SK-N-SH (cell line): ENCODE data around the gene CHCHD1. TPM values are rescaled to one million over a fixed set of nuclear protein-coding genes. Genes with fewer than 3 reads are reported as not detected.
A peak's percentile ranks its signal among the peaks of the same experiment; 100 is the strongest.

Experiments used
- CTCF ChIA-PET: fragments of 300-600, 350-600 bp; formaldehyde crosslinking; extraction: SDS; loops from one replicate; lab custom pipeline; 2021; lab: Yijun Ruan, JAX
- POLR2A ChIA-PET: fragments of 350-600 bp; sonication (Branson Sonifier 250); formaldehyde crosslinking; extraction: SDS; loops from one replicate; lab custom pipeline; 2020; ENCODE audit warnings: antibody characterized with exemption, inconsistent platforms; lab: Yijun Ruan, JAX
- DNase-seq: peaks from one replicate; pipeline ENCODE4 v3.0.0; 2012
- H2AFZ ChIP-seq: fragments of 200-600 bp; sonication (generic); 2 replicates; pipeline ENCODE4 v1.8.1; 2016; ENCODE audit warnings: antibody characterized with exemption, mild to moderate bottlenecking, low read depth
- H3F3A ChIP-seq: fragments of 200-600 bp; sonication (generic); replicated peaks from 2 replicates; pipeline ENCODE3; 2016; ENCODE audit warnings: antibody characterized with exemption, mild to moderate bottlenecking; ENCODE audit not compliant: insufficient read depth
- H3K27ac ChIP-seq, 2 experiments: fragments of 200-500 bp in 1 of 2; fragments of 200-600 bp in 1 of 2; sonication (Bioruptor generic) in 1 of 2; sonication (generic), shearing (Covaris generic) in 1 of 2; 2 replicates each; pipeline versions ENCODE4 v1.5.1 to v1.6.1; 2014 to 2016; ENCODE audit warnings: low read depth in 2 of 2, inconsistent platforms in 1 of 2, low read length in 1 of 2, mild to moderate bottlenecking in 1 of 2, mixed read lengths in 1 of 2
- H3K27me3 ChIP-seq: fragments of 200-600 bp; sonication (generic), shearing (Covaris generic); 2 replicates; pipeline ENCODE4 v1.6.1; 2016; ENCODE audit warnings: mixed run types; ENCODE audit not compliant: insufficient read depth
- H3K36me3 ChIP-seq, 2 experiments: fragments of 200-500 bp in 1 of 2; fragments of 200-600 bp in 1 of 2; sonication (Bioruptor generic) in 1 of 2; sonication (generic) in 1 of 2; replicated peaks in 1 of 2; 2 replicates each; pipeline versions ENCODE3 to v1.5.1; 2014 to 2016; ENCODE audit warnings: low read length in 1 of 2, mild to moderate bottlenecking in 1 of 2; ENCODE audit not compliant: insufficient read depth in 2 of 2, control insufficient read depth in 1 of 2
- H3K4me1 ChIP-seq, 2 experiments: fragments of 200-500 bp in 1 of 2; fragments of 200-600 bp in 1 of 2; sonication (Bioruptor generic) in 1 of 2; sonication (generic), shearing (Covaris generic) in 1 of 2; 2 replicates each; pipeline versions ENCODE4 v1.5.1 to v1.6.1; 2014 to 2016; ENCODE audit warnings: low read depth in 1 of 2, low read length in 1 of 2, mixed run types in 1 of 2; ENCODE audit not compliant: insufficient read depth in 2 of 2, control insufficient read depth in 1 of 2
- H3K4me2 ChIP-seq: fragments of 200-600 bp; sonication (generic), shearing (Covaris generic); 2 replicates; pipeline ENCODE4 v1.6.1; 2017; ENCODE audit warnings: mixed run types
- H3K4me3 ChIP-seq, 2 experiments: fragments of 200-500 bp in 1 of 2; fragments of 200-600 bp in 1 of 2; sonication (Bioruptor generic) in 1 of 2; sonication (generic), shearing (Covaris generic) in 1 of 2; 2 replicates each; pipeline versions ENCODE4 v1.5.1 to v1.8.1; 2014 to 2016; ENCODE audit warnings: low read depth in 2 of 2, inconsistent platforms in 1 of 2, low read length in 1 of 2, mild to moderate bottlenecking in 1 of 2, mixed read lengths in 1 of 2, moderate library complexity in 1 of 2
- H3K79me2 ChIP-seq: fragments of 200-600 bp; sonication (generic); 2 replicates; pipeline ENCODE4 v1.8.1; 2017; ENCODE audit warnings: mild to moderate bottlenecking; ENCODE audit not compliant: insufficient read depth
- H3K9ac ChIP-seq: fragments of 200-600 bp; sonication (generic); 2 replicates; pipeline ENCODE4 v1.6.1; 2017; ENCODE audit warnings: mixed run types
- H3K9me2 ChIP-seq: fragments of 200-600 bp; sonication (generic); 2 replicates; pipeline ENCODE4 v1.6.1; 2017; ENCODE audit warnings: mixed run types
- H3K9me3 ChIP-seq: fragments of 200-600 bp; sonication (generic); 2 replicates; pipeline ENCODE4 v1.6.1; 2017; ENCODE audit warnings: mixed run types, mild to moderate bottlenecking, moderate library complexity
- H4K20me1 ChIP-seq: fragments of 200-600 bp; sonication (generic); 2 replicates; pipeline ENCODE4 v1.6.1; 2017; ENCODE audit warnings: mild to moderate bottlenecking, mixed run types; ENCODE audit not compliant: insufficient read depth
- FOSL2 ChIP-seq: IDR thresholded peaks from 2 replicates; pipeline ENCODE4 v1.4.0; 2012; ENCODE audit warnings: low read depth, mild to moderate bottlenecking, moderate library complexity, borderline replicate concordance
- FOXJ3 ChIP-seq: sonication (generic); formaldehyde crosslinking; IDR thresholded peaks from 2 replicates; pipeline ENCODE4 v1.5.1; 2020; ENCODE audit warnings: mild to moderate bottlenecking, missing genetic modification reagents
- FOXM1 ChIP-seq: IDR thresholded peaks from 2 replicates; pipeline ENCODE4 v1.4.0; 2012; ENCODE audit warnings: low read depth, mild to moderate bottlenecking
- GATA2 ChIP-seq: sonication (generic); formaldehyde crosslinking; IDR thresholded peaks from 2 replicates; pipeline ENCODE4 v1.5.0; 2020; ENCODE audit warnings: mild to moderate bottlenecking, missing genetic modification reagents
- JUND ChIP-seq: IDR thresholded peaks from 2 replicates; pipeline ENCODE4 v1.4.0; 2012
- MAX ChIP-seq: IDR thresholded peaks from 2 replicates; pipeline ENCODE4 v1.4.0; 2012; ENCODE audit warnings: low read depth
- MEF2A ChIP-seq: IDR thresholded peaks from 2 replicates; pipeline ENCODE4 v1.4.0; 2012; ENCODE audit warnings: low read depth, borderline replicate concordance
- MXI1 ChIP-seq: IDR thresholded peaks from 2 replicates; pipeline ENCODE4 v1.6.1; 2012; ENCODE audit warnings: mild to moderate bottlenecking, low read depth, low read length, improper control_type of control experiment
- POLR2AphosphoS5 ChIP-seq: IDR thresholded peaks from 2 replicates; pipeline ENCODE4 v1.6.1; 2012; ENCODE audit warnings: low read depth, low read length
- SIN3A ChIP-seq: IDR thresholded peaks from 2 replicates; pipeline ENCODE4 v1.6.1; 2012; ENCODE audit warnings: low read depth, mild to moderate bottlenecking, low read length, moderate library complexity, borderline replicate concordance
- SMC3 ChIP-seq: IDR thresholded peaks from 2 replicates; pipeline ENCODE4 v1.6.1; 2012; ENCODE audit warnings: low read depth, low read length, improper control_type of control experiment
- TCF12 ChIP-seq: IDR thresholded peaks from 2 replicates; pipeline ENCODE4 v1.4.0; 2012
- USF1 ChIP-seq: IDR thresholded peaks from 2 replicates; pipeline ENCODE4 v1.4.0; 2012; ENCODE audit warnings: low read depth, borderline replicate concordance
- YY1 ChIP-seq: IDR thresholded peaks from 2 replicates; pipeline ENCODE4 v1.4.0; 2012; ENCODE audit warnings: low read depth, mild to moderate bottlenecking
- WGBS: methylation state at CpG from one replicate; pipeline ENCODE4 v1.1.6; 2017; ENCODE audit warnings: low lambda C conversion rate; 5-methylcytosine and 5-hydroxymethylcytosine counted together
- polyA plus RNA-seq, 3 experiments: library from polyadenylated mRNA; depleted of rRNA; stranded (reverse); fragments of >200 nt; gene quantifications; 2 replicates each; pipeline ENCODE4 v1.2.3, GENCODE V29; 2012
- TF ChIP-seq, protein P1 (sequence below): fragments of 150-350 bp; IDR thresholded peaks from 2 replicates; pipeline ENCODE4 v1.6.1; 2016; ENCODE audit warnings: mild to moderate bottlenecking, low read depth, low read length
- TF ChIP-seq, protein P2 (sequence below): fragments of 200-600 bp; sonication (generic); IDR thresholded peaks from 2 replicates; pipeline ENCODE4 v1.6.1; 2017; ENCODE audit warnings: antibody characterized with exemption, mild to moderate bottlenecking, moderate library complexity
- TF ChIP-seq, protein P3 (sequence below): fragments of 150-350 bp; IDR thresholded peaks from 2 replicates; pipeline ENCODE4 v1.6.1; 2017; ENCODE audit warnings: antibody characterized with exemption, low read length, low read depth, borderline replicate concordance
- TF ChIP-seq, protein P4 (sequence below): IDR thresholded peaks from 2 replicates; pipeline ENCODE4; 2012

The CHCHD1 gene
- polyA plus RNA-seq, 1 of the 3 experiments (the other 2 are of a cell fraction): 60.9 TPM

DNA sequence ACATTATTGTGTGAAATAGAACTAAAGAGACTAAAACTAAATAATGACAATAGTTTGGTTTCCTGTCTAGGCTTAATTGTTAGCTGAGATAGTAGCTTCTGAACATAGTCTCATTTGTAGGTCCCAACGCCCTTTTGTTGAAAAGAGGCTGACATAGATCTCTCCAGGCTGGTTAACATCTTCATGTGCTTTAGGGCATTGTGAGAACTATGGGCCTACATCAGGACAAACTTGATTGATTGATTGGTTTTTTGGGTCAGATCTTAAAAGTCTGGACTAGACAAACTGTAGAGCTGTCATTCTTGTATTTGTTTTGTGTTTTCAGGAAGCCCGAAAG, 869 bp downstream of the CHCHD1 start:
- peaks cover 7 to 15% of the 10 kb centered on the region in 2 experiments for H3K36me3 ChIP-seq
- CTCF ChIA-PET: interaction anchor here (1.1 to 1.6 kb wide), 2 partner anchors 10 to 158 kb away, joined by 3 to 5 read pairs; a partner anchor contains a TSS
- WGBS: 48% methylated on average over 2 of the region's 2 CpGs

More for the DNA sequence above, 869 bp downstream of the CHCHD1 start:
- DNase-seq: no peak
- peaks cover 18% of the 10 kb centered on the region for H4K20me1 ChIP-seq
- peaks cover 9% of the 10 kb centered on the region for H3F3A ChIP-seq
- peak overlapping the region; percentile 63 to 81 for H3K4me3 ChIP-seq
- H3K9me3 ChIP-seq: no peaks in the 10 kb centered on the region
- H3K9me2 ChIP-seq: no peaks in the 10 kb centered on the region
- TF ChIP-seq MAX: no peak
- no peak for TF ChIP-seq FOSL2
- TF ChIP-seq, protein P1, sequence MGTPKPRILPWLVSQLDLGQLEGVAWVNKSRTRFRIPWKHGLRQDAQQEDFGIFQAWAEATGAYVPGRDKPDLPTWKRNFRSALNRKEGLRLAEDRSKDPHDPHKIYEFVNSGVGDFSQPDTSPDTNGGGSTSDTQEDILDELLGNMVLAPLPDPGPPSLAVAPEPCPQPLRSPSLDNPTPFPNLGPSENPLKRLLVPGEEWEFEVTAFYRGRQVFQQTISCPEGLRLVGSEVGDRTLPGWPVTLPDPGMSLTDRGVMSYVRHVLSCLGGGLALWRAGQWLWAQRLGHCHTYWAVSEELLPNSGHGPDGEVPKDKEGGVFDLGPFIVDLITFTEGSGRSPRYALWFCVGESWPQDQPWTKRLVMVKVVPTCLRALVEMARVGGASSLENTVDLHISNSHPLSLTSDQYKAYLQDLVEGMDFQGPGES: no peak
- no peak for TF ChIP-seq YY1
- TF ChIP-seq FOXM1: no peak
- TF ChIP-seq SIN3A: no peak
- TF ChIP-seq FOXJ3 (CRISPR knock-in tag): no peak
- TF ChIP-seq MXI1: no peak
- TF ChIP-seq SMC3: no peak
- no peak for TF ChIP-seq POLR2AphosphoS5
- no peak for TF ChIP-seq TCF12
- TF ChIP-seq, protein P2, sequence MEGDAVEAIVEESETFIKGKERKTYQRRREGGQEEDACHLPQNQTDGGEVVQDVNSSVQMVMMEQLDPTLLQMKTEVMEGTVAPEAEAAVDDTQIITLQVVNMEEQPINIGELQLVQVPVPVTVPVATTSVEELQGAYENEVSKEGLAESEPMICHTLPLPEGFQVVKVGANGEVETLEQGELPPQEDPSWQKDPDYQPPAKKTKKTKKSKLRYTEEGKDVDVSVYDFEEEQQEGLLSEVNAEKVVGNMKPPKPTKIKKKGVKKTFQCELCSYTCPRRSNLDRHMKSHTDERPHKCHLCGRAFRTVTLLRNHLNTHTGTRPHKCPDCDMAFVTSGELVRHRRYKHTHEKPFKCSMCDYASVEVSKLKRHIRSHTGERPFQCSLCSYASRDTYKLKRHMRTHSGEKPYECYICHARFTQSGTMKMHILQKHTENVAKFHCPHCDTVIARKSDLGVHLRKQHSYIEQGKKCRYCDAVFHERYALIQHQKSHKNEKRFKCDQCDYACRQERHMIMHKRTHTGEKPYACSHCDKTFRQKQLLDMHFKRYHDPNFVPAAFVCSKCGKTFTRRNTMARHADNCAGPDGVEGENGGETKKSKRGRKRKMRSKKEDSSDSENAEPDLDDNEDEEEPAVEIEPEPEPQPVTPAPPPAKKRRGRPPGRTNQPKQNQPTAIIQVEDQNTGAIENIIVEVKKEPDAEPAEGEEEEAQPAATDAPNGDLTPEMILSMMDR: no peak
- no peak for TF ChIP-seq USF1
- TF ChIP-seq, protein P3, sequence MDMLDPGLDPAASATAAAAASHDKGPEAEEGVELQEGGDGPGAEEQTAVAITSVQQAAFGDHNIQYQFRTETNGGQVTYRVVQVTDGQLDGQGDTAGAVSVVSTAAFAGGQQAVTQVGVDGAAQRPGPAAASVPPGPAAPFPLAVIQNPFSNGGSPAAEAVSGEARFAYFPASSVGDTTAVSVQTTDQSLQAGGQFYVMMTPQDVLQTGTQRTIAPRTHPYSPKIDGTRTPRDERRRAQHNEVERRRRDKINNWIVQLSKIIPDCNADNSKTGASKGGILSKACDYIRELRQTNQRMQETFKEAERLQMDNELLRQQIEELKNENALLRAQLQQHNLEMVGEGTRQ: no peak
- TF ChIP-seq, protein P4, sequence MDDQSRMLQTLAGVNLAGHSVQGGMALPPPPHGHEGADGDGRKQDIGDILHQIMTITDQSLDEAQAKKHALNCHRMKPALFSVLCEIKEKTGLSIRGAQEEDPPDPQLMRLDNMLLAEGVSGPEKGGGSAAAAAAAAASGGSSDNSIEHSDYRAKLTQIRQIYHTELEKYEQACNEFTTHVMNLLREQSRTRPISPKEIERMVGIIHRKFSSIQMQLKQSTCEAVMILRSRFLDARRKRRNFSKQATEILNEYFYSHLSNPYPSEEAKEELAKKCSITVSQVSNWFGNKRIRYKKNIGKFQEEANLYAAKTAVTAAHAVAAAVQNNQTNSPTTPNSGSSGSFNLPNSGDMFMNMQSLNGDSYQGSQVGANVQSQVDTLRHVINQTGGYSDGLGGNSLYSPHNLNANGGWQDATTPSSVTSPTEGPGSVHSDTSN: no peak
- TF ChIP-seq MEF2A: no peak
- no peak for TF ChIP-seq GATA2 (CRISPR knock-in tag)
- no peak for TF ChIP-seq JUND
- H3K27ac ChIP-seq: peak overlapping the region in 1 of 2 experiments; percentile 69; a peak in 2 of 4 replicates
- H3K79me2 ChIP-seq: peaks cover 92% of the 10 kb centered on the region
- H3K4me2 ChIP-seq: peak overlapping the region; percentile 67
- peaks cover 0 to 20% of the 10 kb centered on the region in 2 experiments; a peak in 3 of 4 replicates for H3K4me1 ChIP-seq
- H2AFZ ChIP-seq: no peak overlapping the region
- POLR2A ChIA-PET: no interaction called here
- H3K27me3 ChIP-seq: no peaks in the 10 kb centered on the region
- peak overlapping the region; percentile 80 for H3K9ac ChIP-seq
